HG03342 (cell line): Measurements from ENCODE around the gene C1QL3.
A peak's percentile ranks its signal among the peaks of the same experiment; 100 is the strongest.

Source experiments
- ATAC-seq: cut with Tn5 transposase; IDR thresholded peaks from one replicate; pipeline ENCODE4 v1.9.1; 2021; ENCODE audit warnings: mild to moderate bottlenecking, moderate library complexity; ENCODE audit not compliant: unreplicated experiment

The C1QL3 gene

DNA sequence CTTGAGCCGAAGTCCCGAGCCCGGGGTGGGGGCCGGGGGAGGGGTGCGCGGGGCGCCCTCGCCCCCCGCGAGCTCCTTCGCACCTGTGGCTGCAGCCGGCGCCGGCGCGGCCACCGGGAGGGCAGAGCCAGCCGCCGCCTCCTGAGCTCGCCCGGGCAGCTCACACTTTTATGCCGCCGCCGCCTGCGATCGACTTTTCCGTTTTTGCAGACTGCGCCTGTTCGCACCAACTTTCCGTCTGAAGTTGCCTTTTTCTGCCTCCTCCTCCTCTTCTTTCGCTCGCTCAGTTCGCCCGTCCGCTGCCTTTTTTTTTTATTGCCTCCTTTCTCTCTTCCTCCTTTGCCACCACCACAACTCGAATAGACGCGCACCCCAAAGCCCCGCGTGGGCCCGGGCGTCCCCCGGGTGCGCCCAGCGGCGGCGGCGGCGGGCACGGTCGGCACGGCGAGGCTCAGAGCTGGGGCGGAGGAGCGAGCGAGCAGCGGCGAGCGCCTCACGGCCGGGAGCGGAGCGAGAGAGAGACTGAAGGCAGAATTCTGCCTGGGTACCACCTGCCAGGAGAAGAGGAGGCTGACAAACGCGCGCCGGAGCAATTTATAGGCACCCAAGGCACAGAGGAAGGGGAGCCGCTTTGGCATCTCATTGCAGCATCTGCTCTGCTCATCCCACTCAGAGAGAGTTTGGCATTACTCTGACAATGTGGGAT is at the start of gene C1QL3:
Gene C1QL3 (minus strand): TSS at position 569 of the 706 bp plus-strand sequence. CDS start 814 bp downstream, outside the sequence.
- ATAC-seq: peak; percentile 35

DNA sequence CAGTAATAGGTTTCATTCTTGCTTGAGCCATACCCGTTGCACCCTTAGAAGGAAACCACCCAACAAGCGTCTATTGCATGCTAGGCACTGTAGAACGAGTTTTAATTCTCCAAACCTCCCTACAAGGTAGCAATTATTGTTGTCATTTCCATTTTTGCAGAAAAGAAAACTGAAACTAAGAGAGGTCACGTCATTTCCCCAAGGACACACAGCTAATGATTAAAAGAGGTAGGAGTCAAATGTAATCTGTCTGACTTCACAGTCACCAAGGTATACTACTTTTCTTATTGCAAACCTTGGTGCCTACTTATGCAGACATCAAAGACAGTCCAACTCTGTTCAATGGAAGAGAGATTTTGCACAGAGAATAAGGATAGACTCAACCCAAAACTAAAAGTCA is 49.1 kb upstream of the C1QL3 start:
- peak; percentile 90 for ATAC-seq

DNA sequence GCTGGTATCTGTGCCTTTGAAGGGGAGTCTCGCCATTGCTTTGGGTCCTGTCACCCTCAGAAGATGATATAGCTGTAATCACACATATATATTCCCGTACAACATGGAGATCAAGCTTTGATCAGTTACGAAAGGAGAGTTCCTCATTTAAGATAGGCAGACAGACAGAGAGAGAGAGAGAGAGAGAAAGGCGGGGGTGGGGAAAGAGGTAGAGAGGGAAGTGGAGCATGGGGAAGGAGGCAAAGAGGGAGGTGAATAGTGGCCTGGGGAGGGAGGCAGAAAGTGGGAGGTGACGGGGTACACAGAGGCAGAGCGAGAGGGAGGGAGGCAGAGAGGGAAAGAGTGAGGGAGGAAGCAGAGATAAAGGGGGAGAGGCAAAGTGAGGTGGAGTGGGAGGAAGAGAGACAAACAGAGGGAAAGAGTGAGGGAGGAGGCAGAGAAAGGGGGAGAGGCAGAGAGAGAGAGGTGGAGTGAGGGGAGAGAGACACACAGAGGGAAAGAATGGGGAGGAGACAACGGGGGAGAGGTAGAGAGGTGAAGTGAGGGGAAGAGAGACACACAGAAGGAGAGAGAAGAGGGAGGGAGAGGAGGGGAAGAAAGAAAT is 44.6 kb upstream of the C1QL3 start:
- no peak for ATAC-seq

DNA sequence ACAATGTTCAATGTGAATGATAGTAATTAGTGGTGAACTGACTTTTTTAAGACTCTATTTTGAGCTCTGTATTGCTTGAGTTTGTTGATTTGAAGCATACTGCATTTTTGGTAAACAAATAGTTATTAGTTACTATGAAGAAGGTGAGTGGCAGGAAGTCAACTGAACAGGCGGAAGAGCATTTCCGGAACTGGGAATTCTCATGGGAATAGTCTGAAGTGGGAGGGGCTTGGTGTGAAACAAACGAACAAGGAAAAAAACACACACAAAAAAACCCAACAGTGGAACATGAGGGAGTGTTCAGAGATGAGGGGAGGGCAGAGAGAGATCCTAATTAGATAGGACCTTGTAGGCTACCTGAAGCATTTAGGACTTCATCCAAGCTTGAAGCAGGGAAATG is 43.9 kb upstream of the C1QL3 start:
- no peak for ATAC-seq

DNA sequence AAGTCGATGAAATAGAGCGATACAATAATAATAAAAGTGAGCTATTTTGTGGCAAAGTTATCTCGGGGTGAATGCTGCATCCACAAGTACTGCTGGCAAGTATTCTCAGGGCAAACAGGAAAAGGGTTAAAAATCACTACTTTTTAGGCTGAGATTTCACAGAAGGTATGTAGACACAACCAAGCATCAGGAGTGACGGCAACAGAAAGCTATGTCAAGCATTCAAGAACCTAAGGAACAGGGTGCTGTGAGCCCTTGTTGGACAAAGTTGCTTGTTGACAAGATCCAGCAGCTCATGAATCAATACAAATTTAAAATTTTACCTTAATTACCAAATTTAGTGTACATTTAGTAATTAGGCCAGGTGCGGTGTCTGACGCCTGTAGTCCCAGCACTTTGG is 41.2 kb upstream of the C1QL3 start:
- no peak for ATAC-seq

DNA sequence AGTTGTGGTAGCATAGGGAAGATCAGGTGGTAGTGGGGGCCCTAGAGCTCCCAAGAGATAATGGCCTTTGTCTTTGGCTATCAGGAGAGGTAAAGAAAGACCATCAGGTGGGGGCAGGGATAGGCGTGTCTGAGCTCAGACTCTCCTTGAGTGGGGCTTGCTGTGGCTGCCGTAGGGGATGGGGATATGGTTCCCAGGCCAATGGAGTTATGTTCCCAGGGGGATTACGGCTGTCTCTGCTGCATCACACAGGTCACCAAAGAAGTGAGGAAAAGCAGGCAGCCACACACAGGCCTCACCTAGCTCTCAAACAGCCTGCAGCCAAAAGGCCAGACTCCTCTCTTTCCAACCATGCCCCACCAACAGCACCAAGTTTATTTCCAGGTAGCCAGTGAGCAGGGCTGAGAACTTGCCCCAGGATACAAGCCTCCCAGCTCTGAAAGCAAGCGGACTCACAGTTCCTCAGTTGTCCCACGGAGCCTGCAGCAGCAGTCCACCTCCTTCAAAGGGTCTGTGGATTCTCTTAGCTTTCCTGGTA is 37.6 kb upstream of the C1QL3 start:
- no peak for ATAC-seq

DNA sequence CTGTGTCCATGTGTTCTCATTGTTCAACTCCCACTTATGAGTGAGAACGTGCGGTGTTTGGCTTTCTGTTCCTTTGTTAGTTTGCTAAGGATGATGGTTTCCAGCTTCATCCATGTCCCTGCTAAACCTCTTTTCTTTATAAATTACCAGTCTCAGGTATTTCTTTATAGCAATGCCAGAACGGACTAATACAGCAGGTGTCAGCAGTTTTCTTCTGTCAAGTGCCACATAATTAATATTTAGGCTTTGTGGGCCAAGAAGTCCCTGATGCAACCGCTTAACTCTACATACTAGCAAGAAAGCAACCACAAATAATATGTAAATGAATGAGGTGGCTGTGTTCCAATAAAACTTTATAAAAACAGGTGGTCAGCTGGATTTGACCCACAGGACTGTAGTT is 26.3 kb upstream of the C1QL3 start:
- no peak for ATAC-seq

DNA sequence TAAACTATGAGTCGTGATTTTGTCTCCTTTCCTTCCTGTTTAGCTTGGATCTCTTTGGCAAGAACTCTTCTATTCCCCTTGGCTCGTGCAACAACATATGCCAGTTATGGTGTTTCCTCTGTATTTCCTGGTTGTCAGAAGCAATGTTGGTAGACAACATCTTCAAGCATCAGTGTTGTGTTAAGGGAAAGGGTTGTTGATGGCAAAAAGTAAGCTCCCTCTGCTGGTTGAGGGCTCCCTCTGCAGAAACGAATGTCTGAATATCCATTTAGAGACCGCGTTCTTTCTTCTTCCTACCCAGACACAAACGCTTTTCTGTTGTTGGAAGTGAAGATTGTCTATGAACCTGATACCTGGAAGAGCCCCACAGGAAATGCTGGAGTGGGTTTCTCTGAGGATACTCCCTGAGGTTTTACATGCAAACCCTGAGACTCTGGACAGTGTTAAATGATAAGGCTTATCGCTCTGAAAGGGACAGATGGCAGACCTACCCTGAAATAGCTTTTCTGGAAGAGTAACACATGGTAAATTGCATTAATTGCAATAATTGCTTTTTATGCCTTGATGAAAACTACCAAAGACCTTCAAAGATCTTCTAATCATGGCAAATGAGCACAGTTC is 23.5 kb upstream of the C1QL3 start:
- ATAC-seq: peak; percentile 73

DNA sequence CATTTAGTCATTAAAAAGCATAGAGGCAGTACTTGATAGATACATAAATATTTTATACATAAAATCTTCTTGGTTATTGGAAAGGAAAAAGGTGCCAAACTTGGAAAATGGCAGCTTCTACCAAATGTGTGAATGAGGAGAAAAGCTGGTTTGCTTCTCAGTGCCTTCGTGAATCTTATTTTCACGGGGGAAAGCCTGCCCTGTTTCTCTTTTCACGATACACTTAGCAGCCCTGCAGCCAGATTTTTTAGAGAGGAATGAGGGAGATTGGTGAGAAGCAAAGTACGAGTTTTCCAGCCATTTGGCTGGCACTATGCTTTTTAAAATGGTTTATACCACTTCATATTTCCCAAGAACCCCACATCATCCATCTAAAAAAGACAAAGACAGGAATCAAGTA is 22.9 kb upstream of the C1QL3 start:
- ATAC-seq: no peak

DNA sequence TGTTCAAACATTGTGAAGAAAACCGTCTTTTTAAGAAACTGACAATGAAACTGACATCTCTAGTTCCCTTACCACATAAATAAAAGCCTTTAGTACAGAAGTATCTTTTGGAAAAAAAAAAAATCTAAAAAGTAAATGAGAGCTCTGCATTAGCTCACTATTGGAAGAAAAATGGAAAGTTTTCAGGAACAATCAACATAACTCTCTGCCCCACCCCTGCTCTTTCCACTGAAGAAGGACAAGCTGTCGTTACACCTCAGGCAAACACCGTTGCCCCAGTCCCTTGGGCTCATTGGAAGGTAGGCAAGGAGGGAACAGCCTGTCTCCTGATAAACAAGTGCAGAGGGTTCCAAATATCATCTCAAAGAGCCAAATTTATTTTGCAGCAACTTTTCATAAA is 22.4 kb upstream of the C1QL3 start:
- no peak for ATAC-seq

DNA sequence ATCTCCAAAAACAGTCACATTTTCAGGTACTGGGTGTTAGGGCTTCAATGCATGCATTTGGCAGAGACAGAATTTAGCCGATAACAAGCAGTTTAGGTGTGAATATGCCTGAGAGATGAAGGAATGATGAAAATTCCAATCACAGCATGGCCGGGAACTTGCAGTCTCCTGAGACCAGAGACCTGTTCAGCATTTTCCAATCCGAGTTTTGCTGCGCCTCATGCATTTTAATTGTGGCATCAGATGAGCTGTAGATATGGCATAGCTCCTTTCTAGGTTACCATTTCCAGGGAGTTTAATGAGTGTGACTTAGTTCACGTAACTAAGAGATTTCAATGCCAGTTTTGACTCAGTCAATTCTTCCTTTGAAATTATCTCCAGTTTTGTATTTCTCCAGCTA is 14.5 kb upstream of the C1QL3 start:
- ATAC-seq: no peak

DNA sequence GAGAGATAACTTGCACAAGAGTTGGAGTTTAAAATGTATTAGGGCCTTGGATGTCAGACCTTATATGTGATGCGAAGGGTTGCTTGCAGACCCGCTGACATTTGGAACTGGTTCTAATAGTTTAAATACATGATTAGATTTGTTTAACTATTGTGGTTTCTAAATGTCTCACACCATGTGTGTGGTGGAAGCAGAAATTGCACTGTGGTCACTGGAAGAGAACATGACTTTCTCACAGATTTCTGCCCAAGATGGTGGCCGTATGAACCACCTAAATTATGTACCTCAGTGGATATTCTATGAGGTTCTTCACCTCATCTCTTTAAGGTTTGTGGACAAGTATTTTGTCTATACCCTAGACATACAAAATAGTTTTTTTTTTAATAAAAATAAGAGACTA is 8.2 kb upstream of the C1QL3 start:
- no peak for ATAC-seq

DNA sequence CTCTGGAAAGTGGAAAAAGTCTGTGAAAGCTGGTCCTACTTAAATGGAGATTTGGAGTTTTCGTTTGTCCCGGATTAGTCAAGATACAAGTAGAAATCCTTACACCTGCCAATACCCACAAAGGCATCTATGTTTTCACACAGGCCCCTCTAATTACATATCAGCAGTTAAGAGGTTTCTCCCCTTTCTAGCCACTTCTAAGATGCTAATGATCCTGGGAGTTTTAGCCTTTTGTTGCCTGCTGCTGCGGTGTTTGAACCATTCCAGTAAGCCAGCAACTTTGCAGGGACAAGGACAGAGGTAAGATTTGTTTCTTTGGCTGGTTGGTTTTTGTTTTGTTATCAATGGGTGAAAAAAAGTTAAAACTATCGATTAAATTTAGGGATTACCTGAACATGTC is 5.8 kb upstream of the C1QL3 start:
- no peak for ATAC-seq

DNA sequence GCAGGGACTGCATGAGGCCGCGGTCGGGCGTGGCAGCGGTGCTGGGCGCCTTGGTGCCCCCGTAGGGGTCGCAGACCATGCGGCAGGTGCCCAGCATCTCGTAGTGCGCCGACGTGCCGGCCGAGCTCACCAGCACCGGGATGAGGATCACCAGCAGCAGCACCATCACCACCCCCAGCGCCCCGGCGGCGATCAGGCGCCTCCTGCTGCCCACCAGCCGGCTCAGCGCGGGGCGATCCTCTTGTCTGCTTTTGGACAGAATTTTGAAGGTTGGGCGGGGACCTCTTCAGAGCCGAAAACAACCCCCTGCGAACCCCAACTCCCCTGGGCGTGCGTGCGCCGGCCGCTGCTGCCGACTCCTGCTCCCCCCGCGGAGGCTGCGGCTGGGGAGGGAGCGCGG is 779 bp downstream of the C1QL3 start:
- peak; percentile 63 for ATAC-seq

DNA sequence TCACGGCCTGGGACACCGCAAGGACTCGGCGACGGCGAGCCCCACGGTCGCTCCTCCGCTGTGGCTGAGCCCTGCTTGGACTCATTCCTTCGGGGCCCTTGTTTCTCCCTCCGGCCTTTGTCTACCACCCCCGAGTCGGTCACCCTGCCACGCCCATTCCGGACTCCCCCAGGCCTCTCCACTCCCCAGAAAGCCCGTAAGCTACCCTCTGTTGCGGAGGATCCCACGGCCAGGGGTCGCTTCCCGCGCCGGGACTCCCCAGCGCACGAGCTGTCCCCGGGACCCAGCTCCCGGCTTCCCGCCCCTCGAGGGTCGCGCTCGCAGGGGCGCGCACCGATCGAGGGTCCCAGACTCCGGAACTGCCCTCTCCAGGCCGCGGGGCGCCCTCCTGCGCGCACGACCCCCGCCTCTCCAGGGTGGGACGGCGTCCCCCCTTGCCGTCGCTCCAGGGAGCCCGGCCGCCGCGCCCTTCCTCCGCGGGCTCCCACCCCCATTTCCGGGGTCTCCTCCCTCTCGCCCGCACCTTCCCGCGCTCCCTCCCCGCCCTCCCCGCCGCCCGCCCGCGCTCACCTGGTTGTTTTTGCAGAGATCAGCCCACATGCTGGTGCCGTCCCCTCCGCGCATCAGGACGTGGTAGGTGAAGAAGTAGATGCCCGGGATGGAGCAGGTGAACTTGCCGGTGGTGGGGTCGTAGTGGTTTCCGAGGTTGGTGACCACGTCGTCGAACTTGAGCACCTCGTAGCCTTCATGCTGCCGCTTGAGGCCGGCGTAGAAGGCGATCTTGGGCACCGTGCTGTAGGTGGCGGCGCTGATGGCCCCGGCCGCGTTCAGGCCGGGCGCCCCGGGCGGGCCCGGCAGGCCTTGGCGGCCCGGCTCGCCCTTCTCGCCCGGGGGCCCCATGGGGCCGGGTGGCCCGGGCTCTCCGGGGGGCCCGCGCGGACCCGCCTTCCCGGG is 1.5 kb downstream of the C1QL3 start:
- ATAC-seq: peak; percentile 26

DNA sequence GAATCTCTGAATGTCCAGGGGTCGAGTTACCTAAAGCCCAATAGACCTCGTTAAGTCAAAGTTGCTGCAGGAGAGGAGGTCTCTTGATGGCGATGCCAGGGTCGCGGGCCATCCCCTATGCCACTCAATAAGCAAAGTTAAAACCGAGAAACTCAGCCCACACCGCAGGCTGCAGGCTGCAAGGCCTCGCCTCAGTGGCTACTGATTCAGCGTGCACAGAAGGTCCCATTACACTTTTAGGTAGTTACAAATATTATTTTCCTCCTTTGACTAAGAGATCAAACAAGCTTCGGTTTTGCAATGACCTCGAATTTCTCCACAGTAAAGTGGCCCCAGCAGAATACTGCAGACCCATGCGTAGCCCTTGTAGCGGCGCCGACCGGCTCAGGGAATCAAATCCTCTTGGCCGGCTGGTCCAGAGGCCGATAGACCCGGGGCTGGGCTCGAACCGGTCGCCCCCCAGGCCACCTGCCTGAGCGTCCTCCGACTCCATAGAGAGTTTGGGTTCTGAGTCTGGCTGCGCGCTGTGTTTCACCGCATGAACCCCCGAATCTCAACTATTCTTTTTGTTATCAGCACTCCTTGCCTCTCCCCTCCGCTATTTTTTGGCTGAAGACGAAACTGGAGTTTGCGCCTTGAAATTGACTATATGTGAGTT is 2.3 kb downstream of the C1QL3 start:
- ATAC-seq: no peak

DNA sequence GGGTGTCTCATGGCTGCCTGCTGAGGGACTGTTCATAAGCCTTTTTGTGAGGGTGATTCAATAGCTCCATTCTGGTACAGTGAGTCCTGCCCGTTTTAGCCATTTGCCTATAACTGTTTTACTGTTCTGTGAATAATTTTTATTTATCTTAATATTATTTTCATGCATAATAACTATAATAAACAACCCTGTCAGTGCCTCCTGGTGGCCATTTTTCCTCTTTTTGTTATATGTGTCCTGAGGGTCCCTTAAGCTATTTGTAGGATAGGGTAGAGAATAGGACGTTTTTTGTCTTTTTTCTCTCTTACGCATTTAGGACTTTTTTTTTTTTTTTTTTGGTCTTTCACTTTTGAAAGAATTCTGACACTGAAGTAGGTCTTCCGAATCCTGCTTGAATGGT is 2.9 kb downstream of the C1QL3 start:
- ATAC-seq: no peak

DNA sequence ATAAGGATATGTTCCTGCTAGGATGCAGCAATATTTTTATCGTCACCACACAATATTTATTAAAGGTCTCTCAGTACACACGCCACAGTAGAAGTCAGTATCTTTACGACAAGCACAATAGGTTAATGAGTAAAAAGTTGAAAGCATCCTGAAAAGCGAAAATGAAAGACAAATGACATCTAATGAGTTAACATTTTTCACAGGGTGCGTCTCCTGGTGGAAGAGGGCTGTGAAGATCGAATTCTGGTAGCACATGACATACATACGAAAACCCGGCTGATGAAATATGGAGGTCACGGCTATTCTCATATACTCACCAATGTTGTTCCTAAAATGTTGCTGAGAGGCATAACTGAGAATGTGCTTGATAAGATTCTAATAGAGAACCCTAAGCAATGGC is 10.8 kb downstream of the C1QL3 start:
- ATAC-seq: no peak

DNA sequence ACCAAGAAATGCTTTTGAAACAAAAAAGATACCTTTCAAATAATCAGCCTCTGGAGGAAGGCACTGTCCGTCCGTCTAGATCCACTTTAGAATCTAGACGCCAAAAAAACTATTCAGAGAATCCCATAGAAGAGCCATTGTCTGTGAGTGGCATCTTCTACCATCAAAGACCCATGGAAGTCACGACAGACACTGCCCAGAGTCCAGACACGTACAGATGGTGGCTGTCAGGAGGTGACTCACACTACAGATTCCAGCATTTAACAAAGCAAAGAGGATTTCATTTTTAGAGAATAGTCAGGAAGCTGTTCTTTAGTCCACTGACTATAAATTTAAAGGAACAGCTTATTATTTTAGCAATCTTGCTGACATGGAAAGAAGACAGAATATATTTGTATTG is 11.7 kb downstream of the C1QL3 start:
- no peak for ATAC-seq

DNA sequence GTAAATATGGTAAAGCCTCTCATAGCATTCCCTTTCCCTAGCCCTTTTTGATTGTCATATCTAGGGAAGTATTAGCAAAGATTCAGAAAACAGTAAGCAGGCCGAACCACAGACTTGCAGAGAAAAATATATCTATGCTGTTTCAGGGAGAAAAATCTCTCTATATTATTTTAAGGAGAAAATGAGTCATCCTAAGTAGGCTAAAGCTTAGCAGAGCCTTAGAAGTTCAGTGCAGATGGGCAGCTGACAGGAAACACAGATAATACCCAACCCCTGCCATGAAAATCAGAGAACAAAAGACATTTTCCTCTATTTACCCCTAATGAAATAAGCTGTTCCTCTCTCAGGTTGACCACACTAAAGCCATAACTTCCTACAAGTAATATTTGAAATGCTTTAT is 16.5 kb downstream of the C1QL3 start:
- no peak for ATAC-seq

DNA sequence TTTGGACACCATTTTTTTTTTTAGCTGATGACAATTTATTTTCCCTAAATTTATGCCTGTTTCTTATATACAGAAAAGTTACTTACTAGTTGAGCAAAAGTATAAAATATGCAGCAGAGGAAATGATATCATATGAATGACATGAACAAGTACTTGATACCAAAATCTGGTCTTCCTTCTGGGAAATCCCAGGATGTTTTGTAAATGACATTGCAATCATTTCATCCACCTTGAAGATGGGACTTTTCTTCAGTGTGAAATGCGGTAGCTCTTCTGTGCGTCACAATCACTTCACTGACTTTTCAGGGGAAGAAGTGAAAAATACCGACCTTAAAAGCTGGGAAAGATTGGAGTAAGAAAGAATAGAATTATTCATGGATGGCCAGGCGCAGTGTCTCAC is 23.8 kb downstream of the C1QL3 start:
- no peak for ATAC-seq
